MG63 (cell line): ENCODE measurements around the gene KCNG1. TPM values are rescaled to one million over a fixed set of nuclear protein-coding genes. Genes with fewer than 3 reads are reported as not detected.
A peak's percentile ranks its signal among the peaks of the same experiment; 100 is the strongest.
"Not testable (repeated sequence)": the region's sequence is repeated elsewhere in the genome, so short reads cannot be mapped to it uniquely, and the experiment has no call there.

Experiments
- DNase-seq: peaks from one replicate; pipeline ENCODE4 v3.0.0-alpha.2; 2020
- H3K27me3 ChIP-seq: fragments of 250-450 bp; sonication (Bioruptor Pico); 2 replicates; pipeline ENCODE4 v1.5.1; 2020; ENCODE audit warnings: mild to moderate bottlenecking, moderate library complexity
- H3K36me3 ChIP-seq: fragments of 250-450 bp; sonication (Bioruptor Pico); 2 replicates; pipeline ENCODE4 v1.5.1; 2020; ENCODE audit warnings: mild to moderate bottlenecking, moderate library complexity
- H3K4me3 ChIP-seq: fragments of 250-450 bp; sonication (Bioruptor Pico); 2 replicates; pipeline ENCODE4 v1.5.1; 2020; ENCODE audit warnings: mild to moderate bottlenecking, moderate library complexity
- H3K9me3 ChIP-seq: fragments of 250-450 bp; sonication (Bioruptor Pico); 2 replicates; pipeline ENCODE4 v1.5.1; 2020; ENCODE audit warnings: mild to moderate bottlenecking, moderate library complexity
- total RNA-seq: library from RNA; depleted of rRNA; stranded (reverse); fragments of >200 nt; shearing (Covaris generic); gene quantifications from 2 replicates; pipeline ENCODE4 v1.2.3, GENCODE V29; 2014; ENCODE audit warnings: low replicate concordance; rRNA removed

The KCNG1 gene, protein sequence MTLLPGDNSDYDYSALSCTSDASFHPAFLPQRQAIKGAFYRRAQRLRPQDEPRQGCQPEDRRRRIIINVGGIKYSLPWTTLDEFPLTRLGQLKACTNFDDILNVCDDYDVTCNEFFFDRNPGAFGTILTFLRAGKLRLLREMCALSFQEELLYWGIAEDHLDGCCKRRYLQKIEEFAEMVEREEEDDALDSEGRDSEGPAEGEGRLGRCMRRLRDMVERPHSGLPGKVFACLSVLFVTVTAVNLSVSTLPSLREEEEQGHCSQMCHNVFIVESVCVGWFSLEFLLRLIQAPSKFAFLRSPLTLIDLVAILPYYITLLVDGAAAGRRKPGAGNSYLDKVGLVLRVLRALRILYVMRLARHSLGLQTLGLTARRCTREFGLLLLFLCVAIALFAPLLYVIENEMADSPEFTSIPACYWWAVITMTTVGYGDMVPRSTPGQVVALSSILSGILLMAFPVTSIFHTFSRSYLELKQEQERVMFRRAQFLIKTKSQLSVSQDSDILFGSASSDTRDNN
- total RNA-seq = 65.9 and 68.9 TPM in 2 replicates

DNA sequence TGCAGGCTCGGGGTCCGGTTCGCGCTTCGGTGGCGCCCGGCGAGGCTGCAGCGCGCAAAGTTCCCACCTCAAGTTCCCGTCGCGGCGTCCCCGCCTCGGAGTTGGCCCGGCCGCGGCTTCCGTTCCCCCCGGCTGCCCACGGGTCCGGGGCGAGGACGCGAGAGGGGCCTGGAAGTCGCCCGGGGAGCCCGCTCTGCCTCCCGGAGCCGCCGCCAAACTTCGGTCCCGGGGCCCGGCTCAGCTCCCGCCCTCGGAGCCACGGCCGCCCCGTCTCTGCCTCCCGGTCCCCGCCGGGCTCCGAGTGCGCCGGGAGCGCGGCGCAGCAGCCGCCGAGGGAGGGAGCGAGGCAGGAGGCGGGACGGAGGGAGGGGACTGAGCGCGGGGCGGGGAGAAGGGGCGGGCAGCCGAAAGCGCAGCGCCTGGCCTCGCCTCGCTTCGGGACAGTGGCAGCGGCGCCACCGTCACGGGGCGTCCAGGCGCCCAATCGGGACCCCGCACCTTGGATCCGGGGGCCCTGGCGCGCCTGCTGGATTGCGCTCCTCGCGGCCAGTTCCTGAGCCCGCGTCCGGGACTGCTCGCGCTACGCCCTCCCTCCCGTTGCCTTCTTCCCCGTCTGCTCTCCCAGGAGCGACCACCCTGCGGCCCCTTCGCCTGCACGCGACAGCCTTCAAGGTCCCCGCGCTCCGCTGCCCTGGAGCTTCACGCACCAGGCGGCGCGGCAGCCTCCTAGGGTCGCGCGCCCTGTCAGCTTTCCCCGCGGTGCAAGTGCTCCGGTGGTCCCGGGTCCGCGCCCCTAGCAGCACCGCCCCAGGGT, at the start of gene KCNG1:
Gene KCNG1 (minus strand): TSS at position 305 of the 814 bp plus-strand sequence. CDS start 12,769 bp downstream, outside the sequence.
- Histone ChIP-seq H3K4me3 (peak within 1 kb of the TSS; percentile 67), H3K9me3 (no peaks in the 10 kb centered on the region), H3K27me3 (no peaks in the 10 kb centered on the region), H3K36me3 (peaks cover 24% of the 10 kb centered on the region)
- peak; percentile 83 for DNase-seq

DNA sequence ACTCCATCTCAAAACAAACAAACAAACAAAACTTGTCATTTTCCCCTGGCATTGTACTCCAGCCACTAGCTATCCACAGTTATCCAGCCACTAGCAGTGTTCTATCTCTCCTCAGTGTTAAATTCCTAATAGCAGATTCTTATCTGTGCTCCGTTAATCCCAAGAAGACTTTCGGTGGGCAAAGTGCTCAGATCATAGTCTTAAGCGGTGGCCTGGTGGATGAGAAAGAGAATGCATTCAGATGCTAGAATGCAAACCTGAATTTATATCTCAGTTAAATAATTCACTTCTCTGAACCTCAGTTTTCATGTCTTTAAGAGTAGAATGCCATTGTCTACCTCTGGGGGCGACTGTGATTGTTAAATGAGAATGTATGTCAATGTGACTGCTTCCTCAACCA, 47.7 kb upstream of the KCNG1 start:
- Histone ChIP-seq H3K27me3 (peaks cover 19% of the 10 kb centered on the region), H3K4me3 (no peak overlapping the region), H3K36me3 (no peaks in the 10 kb centered on the region), H3K9me3 (0 out of 2 replicates have a peak, but pooled peaks cover 1% of the 10 kb centered on the region)
- DNase-seq = no peak

DNA sequence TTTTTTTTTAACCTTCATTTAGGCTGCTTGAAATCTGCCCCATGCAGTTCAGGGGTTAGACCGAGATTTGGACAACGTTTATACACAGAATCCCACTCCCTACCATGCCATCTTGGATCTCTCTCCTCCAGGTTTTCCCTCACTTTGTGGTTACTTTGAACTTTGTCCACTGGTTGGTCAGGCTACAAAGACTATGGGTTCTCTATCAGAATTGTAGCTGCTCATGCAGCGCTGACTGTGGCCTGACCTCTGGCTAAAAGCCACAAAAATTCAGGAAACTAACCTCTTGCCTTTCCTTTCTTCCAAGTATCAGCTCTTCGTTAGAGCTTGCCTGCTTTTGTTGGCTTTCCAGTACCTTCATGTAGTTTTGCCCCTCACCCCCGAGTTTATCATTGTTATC, 44.9 kb upstream of the KCNG1 start:
- Histone ChIP-seq H3K36me3 (no peaks in the 10 kb centered on the region), H3K9me3 (0 out of 2 replicates have a peak, but pooled peaks cover 2% of the 10 kb centered on the region), H3K4me3 (no peak overlapping the region), H3K27me3 (peaks cover 23% of the 10 kb centered on the region)
- DNase-seq = no peak

DNA sequence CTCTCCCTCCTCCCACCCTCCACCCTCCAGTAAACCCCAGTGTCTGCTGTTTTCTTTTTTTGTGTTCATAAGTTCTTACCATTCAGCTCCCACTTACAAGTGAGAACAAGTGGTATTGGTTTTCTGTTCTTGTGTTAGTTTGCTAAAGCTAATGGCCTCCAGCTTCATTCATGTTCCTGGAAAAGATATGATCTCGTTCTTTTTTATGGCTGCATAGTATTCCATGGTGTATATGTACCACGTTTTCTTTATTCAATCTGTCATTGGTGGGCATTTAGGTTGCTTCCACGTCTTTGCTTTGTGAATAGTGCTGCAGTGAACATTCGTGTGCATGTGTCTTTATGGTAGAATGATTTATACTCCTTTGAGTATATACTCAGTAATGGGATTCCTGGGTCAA, 42.7 kb upstream of the KCNG1 start:
- DNase-seq = no peak
- Histone ChIP-seq H3K4me3 (no peak overlapping the region), H3K27me3 (peaks cover 23% of the 10 kb centered on the region), H3K9me3 (0 out of 2 replicates have a peak, but pooled peaks cover 2% of the 10 kb centered on the region), H3K36me3 (no peaks in the 10 kb centered on the region)

DNA sequence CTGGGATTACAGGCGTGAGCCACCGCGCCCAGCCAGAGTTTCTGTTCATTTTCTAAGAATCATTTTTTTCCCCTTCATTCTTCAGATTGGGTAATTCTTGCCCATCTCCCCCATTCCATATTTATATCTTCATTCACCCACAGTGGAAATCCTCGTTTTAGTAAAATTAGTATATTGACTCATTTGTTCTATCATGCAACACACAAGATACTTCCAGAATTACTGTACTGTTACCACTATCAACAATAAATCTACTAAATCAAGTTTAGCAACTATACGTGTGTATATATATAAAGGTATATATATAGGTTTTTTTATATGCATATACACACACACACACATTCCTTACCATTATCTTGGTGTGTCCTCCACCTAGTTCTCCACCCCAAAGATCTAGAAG, 41.2 kb upstream of the KCNG1 start:
- Histone ChIP-seq H3K27me3 (peaks cover 23% of the 10 kb centered on the region; the same call in 1 of the 2 replicates), H3K9me3 (0 out of 2 replicates have a peak, but pooled peaks cover 2% of the 10 kb centered on the region), H3K36me3 (no peaks in the 10 kb centered on the region), H3K4me3 (no peak overlapping the region)
- no peak for DNase-seq

DNA sequence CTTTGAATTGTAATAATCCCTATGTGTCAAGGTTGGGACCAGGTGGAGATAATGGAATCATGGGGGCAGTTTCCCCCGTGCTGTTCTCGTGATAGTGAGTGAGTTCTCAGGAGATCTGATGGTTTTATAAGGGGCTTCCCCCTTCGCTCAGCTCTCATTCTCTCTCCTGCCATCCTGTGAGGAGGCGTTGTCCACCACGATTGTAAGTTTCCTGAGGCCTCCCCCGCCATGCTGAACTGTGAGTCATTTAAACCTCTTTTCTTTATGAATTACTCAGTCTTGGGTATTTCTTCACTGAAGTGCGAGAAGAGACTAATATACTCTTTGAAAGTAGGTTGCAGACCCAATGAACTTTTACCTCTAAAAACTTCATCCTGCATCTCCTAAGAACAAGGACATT, 39.2 kb upstream of the KCNG1 start:
- Histone ChIP-seq H3K4me3 (no peak overlapping the region), H3K9me3 (0 out of 2 replicates have a peak, but pooled peaks cover 2% of the 10 kb centered on the region), H3K36me3 (no peaks in the 10 kb centered on the region), H3K27me3 (peaks cover 13% of the 10 kb centered on the region; the same call in 1 of the 2 replicates)
- DNase-seq = no peak

DNA sequence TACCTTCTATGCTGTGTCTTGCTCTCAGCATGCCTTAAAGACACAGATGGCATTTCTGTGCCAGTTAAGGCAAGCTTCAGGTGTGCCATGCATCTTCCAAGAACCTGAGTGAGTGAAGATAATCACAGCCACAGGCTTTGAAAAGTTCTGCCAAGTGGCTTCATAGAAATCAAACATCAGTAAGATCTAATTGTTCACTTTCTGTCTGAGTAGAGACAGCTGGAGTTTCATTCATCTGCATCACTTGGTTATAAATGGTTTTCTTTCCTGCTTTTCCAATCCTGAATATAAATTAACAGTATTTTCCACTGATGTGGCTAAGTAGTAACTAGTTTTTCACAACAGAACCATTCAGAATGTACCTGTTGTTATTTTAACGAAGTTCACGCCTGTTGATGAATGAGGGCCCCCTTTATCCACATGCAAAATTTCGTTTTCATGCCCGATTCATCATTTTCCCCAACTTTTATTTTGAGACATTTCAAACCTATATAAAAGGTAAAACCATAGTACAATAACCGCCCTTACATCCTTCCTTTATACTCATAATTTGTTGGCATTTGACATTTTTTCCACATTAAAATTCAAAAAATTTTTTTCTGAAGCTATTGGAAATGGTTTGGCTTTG, 38.6 kb upstream of the KCNG1 start:
- no peaks in the 10 kb centered on the region for H3K36me3 ChIP-seq
- no peak for DNase-seq
- H3K4me3 ChIP-seq = no peak overlapping the region

DNA sequence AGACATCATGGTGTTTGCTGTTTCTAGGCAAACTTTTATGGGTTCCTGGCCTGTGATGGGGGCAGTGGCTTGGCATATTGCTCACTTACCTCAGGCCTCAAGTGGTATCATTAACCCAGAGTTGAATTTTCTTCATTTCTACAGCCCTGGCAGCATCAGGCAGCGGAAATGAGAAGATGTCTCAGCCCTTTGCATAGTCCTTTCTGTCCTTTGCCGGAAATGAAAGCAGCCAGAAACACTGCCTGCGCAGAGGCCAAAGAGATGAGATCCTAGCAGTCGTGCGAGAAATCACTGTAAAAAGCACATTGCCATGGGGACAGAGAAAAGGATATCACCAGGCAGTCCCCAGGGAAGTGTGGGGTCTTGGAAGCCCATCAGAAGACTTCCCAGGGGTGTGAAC, 37.4 kb upstream of the KCNG1 start:
- Histone ChIP-seq H3K9me3 (no peaks in the 10 kb centered on the region), H3K27me3 (0 out of 2 replicates have a peak, but pooled peaks cover 2% of the 10 kb centered on the region), H3K4me3 (no peak overlapping the region), H3K36me3 (no peaks in the 10 kb centered on the region)
- no peak for DNase-seq

More for the DNA sequence above, 38.6 kb upstream of the KCNG1 start:
- Histone ChIP-seq H3K9me3 (0 out of 2 replicates have a peak, but pooled peaks cover 2% of the 10 kb centered on the region), H3K27me3 (peaks cover 8% of the 10 kb centered on the region; the same call in 1 of the 2 replicates)

DNA sequence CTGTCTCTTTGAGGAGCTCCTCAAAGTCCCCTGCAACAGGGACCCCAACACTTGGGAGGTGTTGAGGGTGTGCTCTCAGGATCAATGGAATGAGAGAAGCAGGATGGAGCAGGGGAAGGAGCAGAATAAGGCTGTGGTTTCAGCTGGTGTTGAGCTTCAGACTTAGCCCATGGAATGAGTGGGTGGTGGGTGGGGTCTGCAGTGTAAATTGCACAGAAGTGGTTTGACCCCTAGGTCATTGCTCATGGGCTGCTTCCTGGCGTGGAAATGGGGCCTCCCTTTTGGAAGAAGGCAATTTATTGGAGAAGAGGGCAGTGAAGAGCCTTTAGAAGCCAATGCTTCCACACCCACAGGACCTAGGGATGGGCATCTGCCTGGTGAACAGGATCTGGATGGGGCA, 37.0 kb upstream of the KCNG1 start:
- Histone ChIP-seq H3K4me3 (no peak overlapping the region), H3K9me3 (no peaks in the 10 kb centered on the region), H3K36me3 (no peaks in the 10 kb centered on the region), H3K27me3 (0 out of 2 replicates have a peak, but pooled peaks cover 2% of the 10 kb centered on the region)
- DNase-seq = peak; percentile 41

DNA sequence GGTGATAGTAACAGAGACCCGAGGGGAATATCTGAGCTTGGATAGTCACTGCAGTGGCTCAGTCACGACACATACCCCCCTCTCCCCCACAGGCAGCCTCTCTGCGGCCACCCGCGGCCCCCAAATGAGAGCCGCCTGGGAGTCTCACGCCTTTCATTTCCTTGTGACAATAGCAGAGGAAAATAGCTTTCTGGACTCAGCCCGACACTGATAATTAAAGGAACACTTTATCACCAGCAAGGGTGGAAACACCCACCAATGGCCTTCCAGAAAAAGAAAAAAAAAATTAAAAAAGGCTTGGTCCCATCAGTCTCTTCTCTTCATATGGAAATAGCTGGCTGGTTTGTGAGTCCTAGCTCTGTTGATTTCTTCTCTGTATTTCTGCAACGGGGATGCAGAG, 35.1 kb upstream of the KCNG1 start:
- Histone ChIP-seq H3K36me3 (no peaks in the 10 kb centered on the region), H3K9me3 (no peaks in the 10 kb centered on the region), H3K27me3 (peaks cover 6% of the 10 kb centered on the region; the same call in 1 of the 2 replicates), H3K4me3 (no peak overlapping the region)
- no peak for DNase-seq

DNA sequence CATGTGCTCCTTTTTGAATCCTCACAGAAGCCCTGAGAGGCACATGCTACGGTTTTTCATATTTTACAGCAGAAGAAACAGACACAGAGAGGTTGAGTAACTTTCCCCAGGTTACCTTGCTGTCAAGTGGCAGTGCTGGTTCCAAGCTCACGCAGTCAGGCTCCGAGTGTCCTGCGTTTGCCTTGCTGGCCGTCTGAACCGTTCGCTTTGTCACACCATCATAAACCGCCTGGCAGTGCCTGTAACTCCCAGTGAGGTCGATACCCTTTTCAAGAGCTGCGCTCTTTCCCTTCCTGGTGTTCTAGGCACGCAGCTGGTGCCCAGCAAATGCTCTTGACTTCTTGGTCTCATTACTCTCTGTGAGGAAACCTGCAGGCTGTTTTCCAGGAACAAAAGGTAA, 31.3 kb upstream of the KCNG1 start:
- no peak for DNase-seq
- no peaks in the 10 kb centered on the region for H3K36me3 ChIP-seq
- H3K27me3 ChIP-seq = peaks cover 5% of the 10 kb centered on the region; the same call in 1 of the 2 replicates
- peaks cover 2% of the 10 kb centered on the region; the same call in 1 of the 2 replicates for H3K9me3 ChIP-seq
- no peak overlapping the region for H3K4me3 ChIP-seq

DNA sequence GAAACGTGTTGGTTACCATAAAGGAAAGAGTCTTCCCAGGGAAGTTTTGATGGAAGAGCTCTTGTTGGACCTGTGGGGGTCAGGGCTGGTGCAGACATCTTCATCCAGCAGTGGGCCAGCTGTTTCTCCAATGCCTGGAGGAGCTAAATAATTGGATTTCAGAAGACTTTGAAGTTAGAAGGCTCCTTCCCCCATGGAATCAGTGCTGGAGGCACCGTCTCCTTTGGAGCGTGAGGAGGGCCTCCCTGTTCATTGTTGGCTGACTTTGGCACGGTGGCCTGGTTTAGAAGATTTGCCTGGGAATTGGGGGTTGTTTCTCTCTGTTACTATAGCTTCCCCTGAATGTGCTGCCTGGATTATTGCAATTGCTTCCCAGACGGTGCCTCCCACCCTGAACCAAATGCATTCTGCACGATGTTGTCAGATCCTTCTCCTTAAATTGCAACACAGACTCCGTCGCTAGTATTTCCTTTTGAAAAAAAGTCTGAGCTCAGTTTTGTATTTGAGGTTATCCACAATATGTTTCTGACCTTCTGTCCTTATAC, 27.7 kb upstream of the KCNG1 start:
- DNase-seq = no peak
- Histone ChIP-seq H3K4me3 (no peak overlapping the region), H3K27me3 (peaks cover 5% of the 10 kb centered on the region; the same call in 1 of the 2 replicates), H3K36me3 (no peaks in the 10 kb centered on the region), H3K9me3 (peaks cover 2% of the 10 kb centered on the region)

DNA sequence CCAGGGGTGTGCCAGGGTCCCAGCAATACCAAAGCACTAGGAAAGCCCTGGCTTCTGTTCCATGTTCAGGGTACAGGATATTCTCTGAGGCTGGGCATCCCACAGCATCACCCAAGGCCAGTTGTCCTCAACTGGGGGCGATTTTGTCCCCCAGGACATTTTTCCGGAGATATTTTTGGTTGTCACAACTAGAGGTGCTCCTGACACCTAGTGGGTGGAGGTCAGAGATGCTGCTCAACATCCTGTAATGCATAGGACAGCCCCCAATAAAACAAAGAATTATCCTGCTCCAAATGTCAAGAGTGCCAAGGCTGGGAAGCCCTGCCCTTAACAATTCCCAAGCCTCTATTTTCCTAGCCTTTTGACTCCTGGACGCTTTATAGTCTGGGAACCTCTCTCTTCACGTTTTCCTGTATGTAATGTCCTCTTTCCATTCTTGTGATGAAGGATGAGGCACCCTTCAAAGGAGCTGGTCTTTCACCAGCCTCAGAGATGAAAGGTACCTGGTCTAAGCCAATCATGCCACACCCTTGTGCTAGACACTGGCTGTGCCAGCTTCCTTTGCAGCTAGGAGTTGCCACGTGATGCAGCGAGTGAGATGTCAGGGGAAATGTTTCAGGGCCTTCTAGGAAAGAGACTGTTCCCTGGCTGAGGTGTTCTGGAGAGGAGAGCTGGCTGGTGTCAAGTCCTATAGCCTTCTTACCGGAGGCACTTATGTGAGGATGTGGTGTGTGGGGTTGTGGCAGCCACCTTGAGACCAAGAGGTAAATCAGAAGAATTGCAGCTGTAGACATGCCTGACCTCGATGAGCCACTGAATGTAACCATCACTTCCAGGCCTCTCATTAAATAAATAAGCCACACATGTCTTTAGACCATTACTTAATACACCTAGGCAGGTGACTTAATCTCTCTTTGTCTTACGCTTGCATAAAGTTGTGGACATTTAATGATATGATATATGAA, 23.4 kb upstream of the KCNG1 start:
- DNase-seq = no peak
- Histone ChIP-seq H3K36me3 (no peaks in the 10 kb centered on the region), H3K4me3 (no peak overlapping the region), H3K9me3 (peaks cover 2% of the 10 kb centered on the region), H3K27me3 (no peaks in the 10 kb centered on the region)

DNA sequence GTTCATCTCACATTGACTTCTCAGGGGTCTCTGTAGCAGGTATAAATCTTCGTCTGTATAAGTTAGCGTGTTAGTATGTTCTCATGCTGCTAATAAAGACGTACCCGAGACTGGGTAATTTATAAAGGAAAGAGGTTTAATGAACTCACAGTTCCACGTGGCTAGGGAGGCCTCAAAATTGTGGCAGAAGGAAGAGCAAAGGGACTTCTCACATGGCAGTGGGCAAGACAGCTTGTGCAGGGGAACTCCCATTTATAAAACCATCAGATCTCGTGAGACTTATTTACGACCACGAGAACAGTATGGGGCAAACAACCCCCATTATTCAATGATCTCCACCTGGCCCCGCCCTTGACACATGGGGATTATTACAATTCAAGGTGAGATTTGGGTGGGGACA, 22.6 kb upstream of the KCNG1 start:
- not testable (repeated sequence) for H3K27me3 ChIP-seq, H3K4me3 ChIP-seq, H3K36me3 ChIP-seq, DNase-seq, H3K9me3 ChIP-seq

DNA sequence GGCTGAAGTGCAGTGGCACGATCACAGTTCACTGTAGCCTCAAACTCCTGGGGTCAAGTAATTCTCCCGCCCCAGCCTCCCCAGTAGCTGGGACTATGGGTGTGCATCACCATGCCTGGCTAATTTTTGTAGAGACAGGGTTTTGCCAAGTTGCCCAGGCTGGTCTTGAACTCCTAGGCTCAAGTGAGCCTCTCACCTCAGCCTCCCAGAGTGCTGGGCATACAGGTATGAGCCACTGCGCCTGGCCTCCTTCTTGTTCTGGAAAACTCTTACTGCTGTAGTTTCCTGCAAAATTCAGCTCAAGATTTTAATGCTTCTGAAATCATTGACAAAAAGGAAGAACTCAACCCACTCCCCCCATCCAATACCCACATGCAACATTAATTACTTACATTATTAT, 21.9 kb upstream of the KCNG1 start:
- no peaks in the 10 kb centered on the region for H3K36me3 ChIP-seq

More for the DNA sequence above, 21.9 kb upstream of the KCNG1 start:
- peaks cover 1% of the 10 kb centered on the region for H3K9me3 ChIP-seq
- no peak overlapping the region for H3K4me3 ChIP-seq
- DNase-seq = no peak
- no peaks in the 10 kb centered on the region for H3K27me3 ChIP-seq
